NCI-H2081 (cell line): ENCODE data around the gene MAP3K5.

ENCODE experiments used
- DNase-seq, 2 experiments: peaks; one replicate each; lab custom pipeline; 2025; lab: John Stamatoyannopoulos, UW

The MAP3K5 gene

GRCh38 chr6:136683209-136683941 lies 108.9 kb downstream of the MAP3K5 start:
- no peak for DNase-seq

- no peak for DNase-seq
Observed at GRCh38 chr6:136682292-136682691, 110.0 kb downstream of the MAP3K5 start.

- no peak for DNase-seq
Observed at GRCh38 chr6:136677822-136678221, 114.5 kb downstream of the MAP3K5 start.

GRCh38 chr6:136677344-136677743 lies 114.9 kb downstream of the MAP3K5 start:
- no peak for DNase-seq

- DNase-seq: no peak
Observed at GRCh38 chr6:136676075-136676474, 116.2 kb downstream of the MAP3K5 start.

GRCh38 chr6:136673571-136673970 lies 118.7 kb downstream of the MAP3K5 start:
- no peak for DNase-seq

- DNase-seq: no peak
Observed at GRCh38 chr6:136672144-136672543, 120.1 kb downstream of the MAP3K5 start.

- DNase-seq: no peak
Observed at GRCh38 chr6:136669299-136669699, 123.0 kb downstream of the MAP3K5 start.

GRCh38 chr6:136668571-136668970 lies 123.7 kb downstream of the MAP3K5 start:
- no peak for DNase-seq

- no peak for DNase-seq
Observed at GRCh38 chr6:136666041-136666440, 126.2 kb downstream of the MAP3K5 start.

GRCh38 chr6:136662347-136663237 lies 129.7 kb downstream of the MAP3K5 start:
- no peak for DNase-seq

GRCh38 chr6:136660727-136661126 lies 131.6 kb downstream of the MAP3K5 start:
- no peak for DNase-seq

GRCh38 chr6:136659991-136660499 lies 132.2 kb downstream of the MAP3K5 start:
- no peak for DNase-seq

- DNase-seq: no peak
Observed at GRCh38 chr6:136658711-136659110, 133.6 kb downstream of the MAP3K5 start.

GRCh38 chr6:136657666-136658065 lies 134.6 kb downstream of the MAP3K5 start:
- no peak for DNase-seq

GRCh38 chr6:136656121-136656520 lies 136.2 kb downstream of the MAP3K5 start:
- DNase-seq: no peak

GRCh38 chr6:136655239-136656014 lies 136.8 kb downstream of the MAP3K5 start:
- DNase-seq: peak in 1 of 2 experiments; percentile 9

- no peak for DNase-seq
Observed at GRCh38 chr6:136654086-136654485, 138.2 kb downstream of the MAP3K5 start.

GRCh38 chr6:136652656-136653055 lies 139.6 kb downstream of the MAP3K5 start:
- DNase-seq: no peak

GRCh38 chr6:136651982-136652381 lies 140.3 kb downstream of the MAP3K5 start:
- no peak for DNase-seq

- no peak for DNase-seq
Observed at GRCh38 chr6:136647363-136647852, 144.9 kb downstream of the MAP3K5 start.

GRCh38 chr6:136646377-136646776 lies 145.9 kb downstream of the MAP3K5 start:
- DNase-seq: no peak
